Measurements from ENCODE around the gene DCDC1. TPM values are rescaled to one million over a fixed set of nuclear protein-coding genes. Genes with fewer than 3 reads are reported as not detected.
A peak's percentile ranks its signal among the peaks of the same experiment; 100 is the strongest.

DCDC1 gene
- total RNA-seq, 1 experiment from 2014 or later = 0.68 TPM

DNA sequence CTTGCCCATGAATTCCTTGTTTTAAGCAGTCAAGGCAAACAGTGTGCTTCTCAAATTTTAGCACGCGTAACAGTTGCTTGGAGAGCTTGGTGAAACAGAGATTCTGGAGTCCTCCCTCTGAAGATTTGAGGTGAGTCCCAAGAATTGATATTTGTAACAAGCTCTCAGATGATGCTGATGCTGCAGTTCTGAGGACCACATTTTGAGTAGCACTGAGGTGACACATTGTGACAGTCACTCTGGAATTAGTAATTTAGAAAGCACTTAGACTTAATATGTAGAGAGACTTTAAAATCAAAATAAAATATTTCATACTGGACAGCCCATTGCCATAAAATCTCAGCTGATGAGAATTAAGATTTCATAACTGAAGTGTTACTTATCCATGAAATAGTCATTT lies 38.7 kb upstream of the DCDC1 start:
- CTCF ChIA-PET = no interaction called here
- BruUV-seq (replicated peaks) = no TSS peak
- no peak overlapping the region for H3K4me3 Mint-ChIP-seq (ENCODE audit: low read depth, unreplicated experiment)
- intact Hi-C loops (cut with micrococcal nuclease; ENCODE audit: unreplicated experiment) = no loop called here
- no peak for DNase-seq
- H3K9me3 Mint-ChIP-seq (ENCODE audit: low read depth, unreplicated experiment) = peaks cover 2% of the 10 kb centered on the region
- no peaks in the 10 kb centered on the region for H3K27me3 Mint-ChIP-seq (ENCODE audit: unreplicated experiment)
- TF ChIP-seq, protein P1, sequence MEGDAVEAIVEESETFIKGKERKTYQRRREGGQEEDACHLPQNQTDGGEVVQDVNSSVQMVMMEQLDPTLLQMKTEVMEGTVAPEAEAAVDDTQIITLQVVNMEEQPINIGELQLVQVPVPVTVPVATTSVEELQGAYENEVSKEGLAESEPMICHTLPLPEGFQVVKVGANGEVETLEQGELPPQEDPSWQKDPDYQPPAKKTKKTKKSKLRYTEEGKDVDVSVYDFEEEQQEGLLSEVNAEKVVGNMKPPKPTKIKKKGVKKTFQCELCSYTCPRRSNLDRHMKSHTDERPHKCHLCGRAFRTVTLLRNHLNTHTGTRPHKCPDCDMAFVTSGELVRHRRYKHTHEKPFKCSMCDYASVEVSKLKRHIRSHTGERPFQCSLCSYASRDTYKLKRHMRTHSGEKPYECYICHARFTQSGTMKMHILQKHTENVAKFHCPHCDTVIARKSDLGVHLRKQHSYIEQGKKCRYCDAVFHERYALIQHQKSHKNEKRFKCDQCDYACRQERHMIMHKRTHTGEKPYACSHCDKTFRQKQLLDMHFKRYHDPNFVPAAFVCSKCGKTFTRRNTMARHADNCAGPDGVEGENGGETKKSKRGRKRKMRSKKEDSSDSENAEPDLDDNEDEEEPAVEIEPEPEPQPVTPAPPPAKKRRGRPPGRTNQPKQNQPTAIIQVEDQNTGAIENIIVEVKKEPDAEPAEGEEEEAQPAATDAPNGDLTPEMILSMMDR (IDR thresholded peaks at IDR 0.05; ENCODE audit: unreplicated experiment) = no peak
- H3K36me3 Mint-ChIP-seq (ENCODE audit: insufficient read depth, unreplicated experiment) = no peaks in the 10 kb centered on the region
- peaks cover 9% of the 10 kb centered on the region for H3K4me1 Mint-ChIP-seq (ENCODE audit: low read depth, unreplicated experiment)
- no peak overlapping the region for H3K27ac Mint-ChIP-seq (ENCODE audit: unreplicated experiment)

DNA sequence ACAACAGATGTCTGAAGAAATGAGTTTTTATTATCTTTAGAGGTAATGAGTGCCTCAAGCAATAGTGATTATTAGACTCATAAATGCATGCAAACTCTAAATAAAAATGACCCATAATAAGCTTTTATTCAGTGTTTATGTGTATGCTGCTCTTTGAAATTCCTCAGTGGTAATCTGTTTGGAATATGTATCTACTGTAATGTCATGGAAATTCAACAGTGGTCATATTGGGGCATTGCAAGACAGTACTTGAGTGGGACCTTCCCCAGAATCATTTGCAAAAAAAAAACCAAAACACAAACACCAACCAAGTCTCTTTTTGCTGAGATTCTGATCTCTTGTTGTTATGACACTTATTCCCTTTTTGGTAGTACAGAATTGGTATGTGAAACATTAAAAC lies 35.1 kb upstream of the DCDC1 start:
- intact Hi-C loops (cut with micrococcal nuclease; ENCODE audit: unreplicated experiment) = no loop called here
- no peaks in the 10 kb centered on the region for H3K9me3 Mint-ChIP-seq (ENCODE audit: low read depth, unreplicated experiment)
- no peak overlapping the region for H3K4me3 Mint-ChIP-seq (ENCODE audit: low read depth, unreplicated experiment)
- TF ChIP-seq, protein P1 (IDR thresholded peaks at IDR 0.05; ENCODE audit: unreplicated experiment) = no peak
- BruUV-seq (replicated peaks) = no TSS peak
- no peak overlapping the region for H3K27ac Mint-ChIP-seq (ENCODE audit: unreplicated experiment)
- no peaks in the 10 kb centered on the region for H3K27me3 Mint-ChIP-seq (ENCODE audit: unreplicated experiment)
- H3K36me3 Mint-ChIP-seq (ENCODE audit: insufficient read depth, unreplicated experiment) = no peaks in the 10 kb centered on the region
- peaks cover 10% of the 10 kb centered on the region for H3K4me1 Mint-ChIP-seq (ENCODE audit: low read depth, unreplicated experiment)
- CTCF ChIA-PET = interaction anchor here (0.7 kb wide), 1 partner anchor 98 kb away, joined by 4 read pairs; no protein-coding TSS in a partner anchor
- DNase-seq = no peak

- BruUV-seq (replicated peaks) = no TSS peak
These were observed 27.8 kb upstream of the DCDC1 start for GRCh38 chr11:31397239-31397834.

GRCh38 chr11:31387379-31387778 lies 17.8 kb upstream of the DCDC1 start:
- no TSS peak for BruUV-seq (replicated peaks)

More at GRCh38 chr11:31397239-31397834, 27.8 kb upstream of the DCDC1 start:
- CTCF ChIA-PET = interaction anchor here (0.7 to 1.0 kb wide), 2 partner anchors 454 to 560 kb away, joined by 3 to 5 read pairs; no protein-coding TSS in a partner anchor
- H3K4me1 Mint-ChIP-seq (ENCODE audit: low read depth, unreplicated experiment) = no peaks in the 10 kb centered on the region
- no peaks in the 10 kb centered on the region for H3K36me3 Mint-ChIP-seq (ENCODE audit: insufficient read depth, unreplicated experiment)
- H3K4me3 Mint-ChIP-seq (ENCODE audit: low read depth, unreplicated experiment) = no peak overlapping the region
- H3K27ac Mint-ChIP-seq (ENCODE audit: unreplicated experiment) = no peak overlapping the region
- DNase-seq = no peak
- TF ChIP-seq, protein P1 (IDR thresholded peaks at IDR 0.05; ENCODE audit: unreplicated experiment) = peak; percentile 22
- intact Hi-C loops (cut with micrococcal nuclease; ENCODE audit: unreplicated experiment) = loop anchor here (1.0 to 2.0 kb wide), 2 partner anchors 474 to 779 kb away; no protein-coding TSS in a partner anchor
- no peaks in the 10 kb centered on the region for H3K27me3 Mint-ChIP-seq (ENCODE audit: unreplicated experiment)
- H3K9me3 Mint-ChIP-seq (ENCODE audit: low read depth, unreplicated experiment) = no peaks in the 10 kb centered on the region

More at GRCh38 chr11:31387379-31387778, 17.8 kb upstream of the DCDC1 start:
- Mint-ChIP-seq H3K9me3 (ENCODE audit: low read depth, unreplicated experiment) (peaks cover 6% of the 10 kb centered on the region), H3K4me1 (ENCODE audit: low read depth, unreplicated experiment) (no peaks in the 10 kb centered on the region), H3K4me3 (ENCODE audit: low read depth, unreplicated experiment) (no peak overlapping the region), H3K27ac (ENCODE audit: unreplicated experiment) (no peak overlapping the region), H3K27me3 (ENCODE audit: unreplicated experiment) (no peaks in the 10 kb centered on the region), H3K36me3 (ENCODE audit: insufficient read depth, unreplicated experiment) (no peaks in the 10 kb centered on the region)
- CTCF ChIA-PET = no interaction called here
- TF ChIP-seq, protein P1 (IDR thresholded peaks at IDR 0.05; ENCODE audit: unreplicated experiment) = no peak
- no peak for DNase-seq
- intact Hi-C loops (cut with micrococcal nuclease; ENCODE audit: unreplicated experiment) = no loop called here

All from Calu3 (cell line).